ENCODE results near the gene CDC42SE2.
"Not testable (repeated sequence)": the region's sequence is repeated elsewhere in the genome, so short reads cannot be mapped to it uniquely, and the experiment has no call there.

CDC42SE2 gene

GRCh38 chr5:131338051-131338453, 74.2 kb downstream of the CDC42SE2 start:
- H3K4me3 ChIP-seq (ENCODE audit: control insufficient read depth, low read depth, low read length): no peak overlapping the region
- no peak for DNase-seq (ENCODE audit: low read depth)
- no peak for TF ChIP-seq CTCF (IDR thresholded peaks at IDR 0.05; ENCODE audit: control insufficient read depth, insufficient read depth, low read depth, low read length, missing control alignments)

DNA sequence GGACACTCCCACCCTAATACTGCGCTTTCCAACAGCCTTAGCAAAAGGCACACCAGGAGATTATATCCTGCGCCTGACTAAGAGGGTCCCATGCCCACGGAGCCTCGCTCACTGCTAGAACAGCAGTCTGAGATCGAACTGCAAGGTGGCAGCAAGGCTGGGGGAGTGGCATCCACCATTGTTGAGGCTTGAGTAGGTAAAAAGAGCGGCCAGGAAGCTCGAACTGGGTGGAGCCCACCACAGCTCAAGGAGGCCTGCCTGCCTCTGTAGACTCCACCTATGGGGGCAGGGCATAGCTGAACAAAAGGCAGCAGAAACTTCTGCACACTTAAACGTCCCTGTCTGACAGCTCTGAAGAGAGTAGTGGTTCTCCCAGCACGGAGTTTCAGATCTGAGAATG, 80.4 kb downstream of the CDC42SE2 start:
- not testable (repeated sequence) for H3K4me3 ChIP-seq (ENCODE audit: control insufficient read depth, low read depth, low read length); DNase-seq (ENCODE audit: low read depth)

DNA sequence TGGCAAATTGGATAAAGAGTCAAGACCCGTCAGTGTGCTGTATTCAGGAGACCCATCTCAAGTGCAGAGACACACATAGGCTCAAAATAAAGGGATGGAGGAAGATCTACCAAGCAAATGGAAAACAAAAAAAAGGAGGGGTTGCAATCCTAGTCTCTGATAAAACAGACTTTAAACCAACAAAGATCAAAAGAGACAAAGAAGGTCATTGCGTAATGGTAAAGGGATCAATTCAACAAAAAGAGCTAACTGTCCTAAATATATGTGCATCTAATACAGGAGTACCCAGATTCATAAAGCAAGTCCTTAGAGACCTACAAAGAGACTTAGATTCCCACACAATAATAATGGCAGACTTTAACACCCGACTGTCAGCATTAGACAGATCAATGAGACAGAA, 82.4 kb downstream of the CDC42SE2 start:
- not testable (repeated sequence) for DNase-seq (ENCODE audit: low read depth); H3K4me3 ChIP-seq (ENCODE audit: control insufficient read depth, low read depth, low read length)

DNA sequence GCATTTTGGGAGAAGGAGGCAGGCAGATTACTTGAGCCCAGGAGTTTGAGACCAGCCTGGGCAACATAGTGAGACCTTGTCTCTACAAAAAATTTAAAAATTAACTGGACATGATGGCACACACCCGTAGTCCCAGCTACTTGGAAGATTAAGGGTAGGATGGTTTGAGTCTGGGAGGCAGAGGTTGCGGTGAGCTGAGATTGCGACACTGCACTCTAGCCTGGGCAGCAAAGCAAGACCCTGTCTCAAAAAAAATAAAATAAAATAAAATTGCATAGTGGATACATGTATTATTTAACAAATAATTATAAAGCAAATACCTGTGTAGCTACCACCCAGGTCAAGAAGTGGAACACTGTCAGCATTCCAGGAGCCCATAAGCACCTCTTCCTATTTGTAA, 90.1 kb downstream of the CDC42SE2 start:
- DNase-seq (ENCODE audit: low read depth): no peak
- no peak overlapping the region for H3K4me3 ChIP-seq (ENCODE audit: control insufficient read depth, low read depth, low read length)
- no peak for TF ChIP-seq CTCF (IDR thresholded peaks at IDR 0.05; ENCODE audit: control insufficient read depth, insufficient read depth, low read depth, low read length, missing control alignments)

DNA sequence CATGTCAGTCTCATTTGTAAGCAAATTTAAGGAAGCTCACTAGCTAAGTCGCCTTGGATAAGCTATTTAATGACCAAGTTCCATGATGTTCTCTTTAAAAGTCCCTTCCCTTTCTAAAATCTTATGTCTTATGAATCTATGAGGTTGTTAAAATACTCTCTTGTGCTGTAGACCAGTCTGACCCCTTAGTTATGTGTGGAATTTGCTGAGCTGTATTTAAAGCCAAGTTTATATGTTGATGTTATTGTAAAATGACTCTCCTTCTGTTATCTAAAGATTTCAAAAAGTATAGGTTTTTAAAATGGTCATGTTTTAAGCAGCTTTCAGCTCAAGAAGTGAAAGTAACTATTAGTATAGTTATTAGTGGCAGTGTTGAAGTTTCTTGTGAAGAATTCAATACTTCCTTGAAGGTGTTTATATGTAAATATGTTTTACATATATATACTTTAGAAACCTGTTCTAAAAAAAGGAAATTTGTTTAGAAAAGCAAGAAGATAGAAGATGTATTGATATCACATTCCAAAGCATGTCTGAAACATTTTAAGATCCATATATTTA, 92.2 kb downstream of the CDC42SE2 start:
- no peak for DNase-seq (ENCODE audit: low read depth)
- TF ChIP-seq CTCF (IDR thresholded peaks at IDR 0.05; ENCODE audit: control insufficient read depth, insufficient read depth, low read depth, low read length, missing control alignments): no peak

GRCh38 chr5:131356619-131357018, 92.8 kb downstream of the CDC42SE2 start:
- no peak for TF ChIP-seq CTCF (IDR thresholded peaks at IDR 0.05; ENCODE audit: control insufficient read depth, insufficient read depth, low read depth, low read length, missing control alignments)
- DNase-seq (ENCODE audit: low read depth): no peak
- no peak overlapping the region for H3K4me3 ChIP-seq (ENCODE audit: control insufficient read depth, low read depth, low read length)

More for the DNA sequence above, 92.2 kb downstream of the CDC42SE2 start:
- H3K4me3 ChIP-seq (ENCODE audit: control insufficient read depth, low read depth, low read length): no peak overlapping the region

- DNase-seq (ENCODE audit: low read depth): no peak
- TF ChIP-seq CTCF (IDR thresholded peaks at IDR 0.05; ENCODE audit: control insufficient read depth, insufficient read depth, low read depth, low read length, missing control alignments): no peak
- no peak overlapping the region for H3K4me3 ChIP-seq (ENCODE audit: control insufficient read depth, low read depth, low read length)
Observed at GRCh38 chr5:131357739-131358561, 94.1 kb downstream of the CDC42SE2 start.

All from AG09309 (cell line).